ENCODE results near the gene PCGF1.

GRCh38 chr2:74498500-74499266 is 8.8 kb downstream of the PCGF1 start:
- no peak for TF ChIP-seq CTCF (conservative IDR thresholded peaks at IDR 0.05; ENCODE audit: low read length)
- peak; percentile 83 for TF ChIP-seq EZH2phosphoT487 (IDR thresholded peaks at IDR 0.05; ENCODE audit: borderline replicate concordance, low read depth, low read length)
